ENCODE results near the gene TLN1.

DNA sequence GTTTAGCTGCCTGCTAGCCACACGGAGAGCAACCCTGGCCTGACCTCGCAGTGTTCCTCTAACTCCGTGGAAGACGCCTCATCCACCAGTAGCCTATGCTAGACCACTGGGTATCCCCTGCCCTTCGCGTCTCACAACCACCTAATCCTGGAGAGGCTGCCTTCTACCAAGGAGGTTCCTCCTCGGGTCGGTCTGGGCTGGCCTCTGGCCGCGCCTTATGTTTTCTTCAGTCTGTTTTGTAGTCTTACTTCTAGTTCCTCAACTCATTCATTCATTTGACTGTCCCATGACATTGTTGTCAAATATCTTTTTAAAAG, 40.7 kb downstream of the TLN1 start:
- TF ChIP-seq, protein P1, sequence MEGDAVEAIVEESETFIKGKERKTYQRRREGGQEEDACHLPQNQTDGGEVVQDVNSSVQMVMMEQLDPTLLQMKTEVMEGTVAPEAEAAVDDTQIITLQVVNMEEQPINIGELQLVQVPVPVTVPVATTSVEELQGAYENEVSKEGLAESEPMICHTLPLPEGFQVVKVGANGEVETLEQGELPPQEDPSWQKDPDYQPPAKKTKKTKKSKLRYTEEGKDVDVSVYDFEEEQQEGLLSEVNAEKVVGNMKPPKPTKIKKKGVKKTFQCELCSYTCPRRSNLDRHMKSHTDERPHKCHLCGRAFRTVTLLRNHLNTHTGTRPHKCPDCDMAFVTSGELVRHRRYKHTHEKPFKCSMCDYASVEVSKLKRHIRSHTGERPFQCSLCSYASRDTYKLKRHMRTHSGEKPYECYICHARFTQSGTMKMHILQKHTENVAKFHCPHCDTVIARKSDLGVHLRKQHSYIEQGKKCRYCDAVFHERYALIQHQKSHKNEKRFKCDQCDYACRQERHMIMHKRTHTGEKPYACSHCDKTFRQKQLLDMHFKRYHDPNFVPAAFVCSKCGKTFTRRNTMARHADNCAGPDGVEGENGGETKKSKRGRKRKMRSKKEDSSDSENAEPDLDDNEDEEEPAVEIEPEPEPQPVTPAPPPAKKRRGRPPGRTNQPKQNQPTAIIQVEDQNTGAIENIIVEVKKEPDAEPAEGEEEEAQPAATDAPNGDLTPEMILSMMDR (IDR thresholded peaks at IDR 0.05): no peak
- no peak for TF ChIP-seq POLR2A (IDR thresholded peaks at IDR 0.05)

Data from heart left ventricle (tissue), 13 donors.